DMS 273 (cell line): ENCODE measurements around the gene DNAL4.
A peak's percentile ranks its signal among the peaks of the same experiment; 100 is the strongest.

ENCODE experiments used
- DNase-seq: peaks from one replicate; lab custom pipeline; 2025; ENCODE audit not compliant: unreplicated experiment; lab: John Stamatoyannopoulos, UW

Gene DNAL4

GRCh38 chr22:38741576-38741975 is 52.4 kb downstream of the DNAL4 start:
- DNase-seq: no peak

- DNase-seq: no peak
These were observed 52.8 kb downstream of the DNAL4 start for GRCh38 chr22:38741166-38741565.

GRCh38 chr22:38740754-38741153 is 53.2 kb downstream of the DNAL4 start:
- DNase-seq: peak; percentile 40

GRCh38 chr22:38740116-38740723 is 53.7 kb downstream of the DNAL4 start:
- peak; percentile 25 for DNase-seq

- DNase-seq: no peak
These were observed 54.5 kb downstream of the DNAL4 start for GRCh38 chr22:38739300-38740055.

GRCh38 chr22:38738475-38739070 is 55.4 kb downstream of the DNAL4 start:
- no peak for DNase-seq

- DNase-seq: no peak
These were observed 56.5 kb downstream of the DNAL4 start for GRCh38 chr22:38737302-38738060.

- no peak for DNase-seq
These were observed 57.7 kb downstream of the DNAL4 start for GRCh38 chr22:38736257-38736570.

GRCh38 chr22:38735465-38736256 is 58.3 kb downstream of the DNAL4 start:
- DNase-seq: no peak

GRCh38 chr22:38735126-38735464 is 58.8 kb downstream of the DNAL4 start:
- DNase-seq: no peak

- DNase-seq: no peak
These were observed 59.4 kb downstream of the DNAL4 start for GRCh38 chr22:38734421-38735100.

- peak; percentile 88 for DNase-seq
These were observed 60.1 kb downstream of the DNAL4 start for GRCh38 chr22:38733724-38734381.

GRCh38 chr22:38733329-38733723 is 60.6 kb downstream of the DNAL4 start:
- DNase-seq: peak; percentile 72

- DNase-seq: peak; percentile 52
These were observed 61.6 kb downstream of the DNAL4 start for GRCh38 chr22:38732251-38732815.

- DNase-seq: no peak
These were observed 62.2 kb downstream of the DNAL4 start for GRCh38 chr22:38731703-38732161.

- no peak for DNase-seq
These were observed 63.5 kb downstream of the DNAL4 start for GRCh38 chr22:38730411-38730871.

- no peak for DNase-seq
These were observed 64.0 kb downstream of the DNAL4 start for GRCh38 chr22:38729946-38730345.

- no peak for DNase-seq
These were observed 64.8 kb downstream of the DNAL4 start for GRCh38 chr22:38728871-38729796.
